Peyer's patch (tissue), 4 donors: ENCODE data around the gene P2RX1.

ENCODE experiments used
- POLR2A ChIP-seq, 2 donors: fragments of 450-650 bp; IDR thresholded peaks; one replicate each; pipeline ENCODE4 v1.5.1; 2017; ENCODE audit warnings: antibody characterized with exemption in 2 of 2, mild to moderate bottlenecking in 2 of 2, moderate library complexity in 2 of 2
- TF ChIP-seq, protein P1 (sequence below), 6 experiments: fragments of 450-650 bp in 4 of 6; fragments of 200-600 bp in 2 of 6; sonication (generic) in 1 of 6; IDR thresholded peaks; one replicate each; pipeline ENCODE4 v1.5.1; 2017 to 2019; ENCODE audit warnings: antibody characterized with exemption in 6 of 6, mild to moderate bottlenecking in 3 of 6, moderate library complexity in 1 of 6

DNA sequence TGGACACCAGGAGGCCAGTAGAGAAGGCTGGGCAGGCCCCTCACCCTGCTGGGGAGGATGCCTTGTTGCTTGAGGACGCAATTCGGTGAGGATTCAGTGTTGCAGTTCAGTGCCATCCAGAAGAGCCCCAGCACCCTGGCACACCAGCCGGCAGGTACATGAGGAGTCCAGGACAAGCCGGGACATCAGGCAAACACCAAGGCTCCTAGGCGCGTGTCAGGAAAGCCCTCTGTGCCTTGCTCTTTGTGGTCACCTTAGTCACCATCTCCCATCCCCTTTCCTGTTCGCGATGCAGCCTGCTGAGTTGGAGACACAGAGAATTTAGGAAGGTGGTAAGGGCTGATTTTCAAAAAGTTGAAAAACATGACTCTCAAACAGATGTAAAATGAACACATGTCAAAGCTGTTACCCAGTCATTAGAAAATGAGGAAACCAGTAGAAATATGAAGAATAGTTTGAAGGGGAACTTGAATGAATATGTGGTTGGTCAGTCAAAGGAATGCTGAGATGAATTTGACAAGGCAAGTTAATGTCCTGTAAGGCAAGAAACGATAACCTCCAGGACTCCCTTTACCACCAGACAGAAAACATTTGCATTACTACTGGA, 67.9 kb downstream of the P2RX1 start:
- no peak for TF ChIP-seq POLR2A (IDR thresholded peaks at IDR 0.05)
- TF ChIP-seq, protein P1, sequence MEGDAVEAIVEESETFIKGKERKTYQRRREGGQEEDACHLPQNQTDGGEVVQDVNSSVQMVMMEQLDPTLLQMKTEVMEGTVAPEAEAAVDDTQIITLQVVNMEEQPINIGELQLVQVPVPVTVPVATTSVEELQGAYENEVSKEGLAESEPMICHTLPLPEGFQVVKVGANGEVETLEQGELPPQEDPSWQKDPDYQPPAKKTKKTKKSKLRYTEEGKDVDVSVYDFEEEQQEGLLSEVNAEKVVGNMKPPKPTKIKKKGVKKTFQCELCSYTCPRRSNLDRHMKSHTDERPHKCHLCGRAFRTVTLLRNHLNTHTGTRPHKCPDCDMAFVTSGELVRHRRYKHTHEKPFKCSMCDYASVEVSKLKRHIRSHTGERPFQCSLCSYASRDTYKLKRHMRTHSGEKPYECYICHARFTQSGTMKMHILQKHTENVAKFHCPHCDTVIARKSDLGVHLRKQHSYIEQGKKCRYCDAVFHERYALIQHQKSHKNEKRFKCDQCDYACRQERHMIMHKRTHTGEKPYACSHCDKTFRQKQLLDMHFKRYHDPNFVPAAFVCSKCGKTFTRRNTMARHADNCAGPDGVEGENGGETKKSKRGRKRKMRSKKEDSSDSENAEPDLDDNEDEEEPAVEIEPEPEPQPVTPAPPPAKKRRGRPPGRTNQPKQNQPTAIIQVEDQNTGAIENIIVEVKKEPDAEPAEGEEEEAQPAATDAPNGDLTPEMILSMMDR (IDR thresholded peaks at IDR 0.05), result no peak
